Amniotic stem cell (primary cell): ENCODE measurements around the gene TM2D3.

Source experiments
- DNase-seq: peaks from one replicate; lab custom pipeline; 2025; lab: John Stamatoyannopoulos, UW

The TM2D3 gene

GRCh38 chr15:101623367-101624304, 28.5 kb downstream of the TM2D3 start:
- no peak for DNase-seq

GRCh38 chr15:101621961-101622360, 30.2 kb downstream of the TM2D3 start:
- no peak for DNase-seq

DNA sequence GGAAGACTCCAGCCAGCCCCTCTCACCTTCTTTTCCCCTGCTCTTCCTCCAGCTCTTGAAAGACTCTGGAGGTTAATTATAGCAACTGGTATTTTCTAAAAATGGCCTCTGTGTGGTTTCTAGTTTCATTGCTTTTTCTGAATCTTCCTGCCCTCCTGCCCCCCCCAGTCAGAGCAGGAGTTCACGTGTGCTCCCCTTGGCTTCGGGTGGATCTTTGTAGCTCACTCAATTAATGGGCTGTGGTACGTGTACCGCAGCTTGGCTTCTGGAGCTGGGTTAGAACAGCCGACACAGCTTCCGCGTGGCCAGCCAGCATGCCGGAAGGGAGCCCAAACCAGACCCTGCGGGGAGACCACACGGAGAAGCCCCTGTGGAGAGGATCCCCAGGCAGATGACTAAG, 31.5 kb downstream of the TM2D3 start:
- DNase-seq = no peak

DNA sequence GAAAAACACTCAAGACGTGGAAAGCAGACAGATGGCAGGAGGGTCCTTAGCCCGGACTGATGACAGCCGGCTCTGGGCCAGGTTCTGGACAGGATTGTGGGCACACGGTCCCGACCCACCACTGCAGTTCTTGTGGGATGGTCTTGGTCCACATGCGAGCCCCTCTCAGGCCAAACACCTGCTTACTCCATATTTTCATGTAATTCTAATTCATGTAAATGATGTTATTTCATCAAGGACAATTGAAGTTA, 32.6 kb downstream of the TM2D3 start:
- DNase-seq = no peak

DNA sequence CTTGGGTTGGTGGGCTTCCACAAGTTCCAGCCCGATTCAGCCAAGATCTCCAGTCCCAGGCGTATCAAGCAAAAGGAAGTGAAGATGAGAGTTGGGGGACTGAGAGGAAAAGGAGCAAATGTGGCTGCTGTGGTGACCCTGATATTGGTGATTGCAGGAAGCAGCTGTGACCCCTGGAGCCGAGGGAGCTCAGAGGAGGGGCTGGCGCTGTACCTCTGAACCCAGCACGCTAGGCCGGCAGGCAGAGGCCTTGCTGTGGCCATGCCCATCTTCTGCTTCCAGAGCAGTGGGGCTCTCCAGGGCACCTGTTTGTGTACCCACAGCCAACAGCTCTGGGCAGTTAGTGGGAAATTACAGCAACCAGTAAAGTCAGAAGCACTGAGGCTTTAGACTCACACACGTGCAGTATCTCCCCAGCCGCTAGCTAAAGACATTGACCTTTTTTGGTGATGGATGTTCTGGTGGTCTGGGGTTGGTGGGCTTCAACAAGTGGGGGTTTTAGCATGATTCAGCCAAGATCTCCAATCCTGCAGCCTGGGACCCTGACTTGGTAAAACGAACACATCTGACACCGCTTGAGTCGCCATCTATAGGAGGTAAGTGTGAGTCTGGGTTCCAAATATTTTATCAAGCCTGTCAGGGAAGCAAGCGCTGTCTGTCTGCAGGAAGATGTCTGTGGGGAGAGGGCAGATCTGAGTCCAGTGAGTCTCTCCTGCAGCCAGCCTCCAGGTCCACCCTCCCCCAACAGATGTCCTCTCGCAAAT, 33.1 kb downstream of the TM2D3 start:
- no peak for DNase-seq

GRCh38 chr15:101618076-101618475, 34.1 kb downstream of the TM2D3 start:
- no peak for DNase-seq

DNA sequence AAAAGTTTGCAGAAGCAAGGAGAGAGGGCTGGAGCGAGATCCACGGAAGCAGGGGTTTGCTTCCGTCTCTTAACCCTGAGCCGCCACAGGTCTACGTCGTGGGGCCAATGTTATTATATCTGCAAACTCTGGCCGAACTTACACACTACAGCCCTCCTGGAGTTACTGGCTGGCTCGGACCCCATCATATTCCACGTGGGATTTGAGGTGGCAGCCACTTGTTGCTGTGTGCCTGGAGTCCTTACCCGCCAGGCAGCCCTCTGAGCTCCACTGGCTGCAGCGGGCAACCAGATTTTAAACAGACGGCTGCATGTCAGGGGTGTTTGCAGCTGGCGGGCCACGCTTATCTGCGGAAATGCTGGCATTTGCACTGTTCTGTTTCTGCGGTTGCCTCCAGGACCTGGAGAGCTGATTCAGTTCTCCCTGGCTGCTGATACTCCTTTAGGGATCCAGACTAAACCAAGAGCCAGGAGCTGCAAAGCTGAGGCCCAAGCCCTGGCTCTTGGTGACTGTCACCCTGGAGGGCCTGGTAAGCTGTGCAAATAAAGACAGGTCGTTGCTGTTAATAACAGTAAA, 34.7 kb downstream of the TM2D3 start:
- DNase-seq = no peak

- DNase-seq = no peak
Measured at GRCh38 chr15:101615986-101616848, 36.0 kb downstream of the TM2D3 start.

DNA sequence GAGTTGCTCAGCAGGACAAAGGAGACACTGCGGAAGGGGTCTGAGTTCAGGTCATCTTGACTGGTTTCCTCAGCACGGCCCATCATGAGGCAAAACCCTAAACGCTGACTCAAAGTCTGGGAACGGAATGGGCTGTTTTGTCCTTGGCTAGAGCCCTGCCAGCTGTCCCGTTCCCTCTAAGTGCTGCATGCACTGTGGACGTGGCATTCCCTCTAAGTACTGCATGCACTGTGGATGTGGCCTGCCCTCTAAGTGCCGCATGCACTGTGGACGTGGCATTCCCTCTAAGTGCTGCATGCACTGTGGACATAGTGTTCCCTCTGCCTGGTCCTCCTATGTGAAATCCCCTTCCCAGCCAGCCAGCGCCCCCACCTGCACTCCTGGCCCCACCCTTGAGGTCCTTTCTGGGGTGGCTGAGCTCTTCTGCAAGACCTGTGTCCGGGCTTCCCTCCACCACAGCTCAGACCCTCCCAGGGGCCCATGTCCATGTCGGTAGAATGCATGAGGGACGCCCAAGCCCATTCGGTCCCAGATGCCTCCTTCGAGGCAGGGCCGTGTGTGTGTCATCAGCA, 36.7 kb downstream of the TM2D3 start:
- DNase-seq = no peak

DNA sequence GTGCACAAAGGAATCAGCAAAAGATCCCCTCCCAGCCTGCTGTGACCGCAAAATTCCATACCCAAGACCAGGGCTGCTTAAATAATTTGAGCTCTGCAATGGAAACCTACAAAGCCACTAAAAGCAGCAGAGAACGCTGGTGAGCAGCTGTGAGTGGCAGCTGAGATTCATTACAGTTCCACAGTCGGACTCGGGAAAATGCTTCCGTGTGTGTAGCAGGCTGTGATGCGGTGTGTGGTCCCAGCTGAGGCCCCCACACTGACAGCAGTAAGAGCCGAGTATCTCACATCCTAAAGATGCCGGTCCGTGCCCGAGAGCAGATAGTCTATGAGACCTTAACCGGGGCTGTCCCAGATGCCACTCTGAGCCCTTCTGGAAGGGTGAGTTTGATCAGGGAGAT, 37.4 kb downstream of the TM2D3 start:
- no peak for DNase-seq

DNA sequence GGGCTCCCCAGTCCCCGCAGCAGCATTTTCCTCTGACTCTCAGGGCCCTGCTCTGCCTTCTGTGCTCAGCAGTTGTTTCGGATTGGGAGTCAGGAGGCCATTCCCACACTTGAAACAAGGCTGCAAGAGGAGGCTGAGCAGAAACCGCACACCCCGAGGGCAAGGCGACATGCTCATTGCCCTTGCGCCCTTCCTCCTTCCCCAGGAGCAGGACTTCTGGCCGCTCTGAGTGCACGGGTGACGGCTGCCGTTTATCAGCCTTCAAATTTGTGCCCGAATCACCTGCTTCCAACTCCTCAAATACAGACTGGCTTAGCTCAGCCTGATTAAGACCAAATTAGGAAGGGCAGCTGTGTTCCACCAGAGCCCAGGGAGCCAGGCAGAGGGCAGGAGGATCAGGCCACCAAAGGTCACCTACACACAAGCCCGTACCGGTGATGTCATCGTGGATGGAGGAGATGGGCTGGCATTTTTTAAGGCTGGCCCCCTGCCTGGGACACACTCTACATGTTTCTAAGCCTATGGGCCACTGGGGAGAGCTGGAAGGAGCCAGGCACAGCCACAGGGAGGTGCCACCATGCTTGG, 38.1 kb downstream of the TM2D3 start:
- DNase-seq = no peak

- no peak for DNase-seq
Measured at GRCh38 chr15:101613130-101614000, 38.8 kb downstream of the TM2D3 start.

GRCh38 chr15:101612676-101613075, 39.5 kb downstream of the TM2D3 start:
- DNase-seq = no peak

- DNase-seq = no peak
Measured at GRCh38 chr15:101611580-101612299, 40.4 kb downstream of the TM2D3 start.

DNA sequence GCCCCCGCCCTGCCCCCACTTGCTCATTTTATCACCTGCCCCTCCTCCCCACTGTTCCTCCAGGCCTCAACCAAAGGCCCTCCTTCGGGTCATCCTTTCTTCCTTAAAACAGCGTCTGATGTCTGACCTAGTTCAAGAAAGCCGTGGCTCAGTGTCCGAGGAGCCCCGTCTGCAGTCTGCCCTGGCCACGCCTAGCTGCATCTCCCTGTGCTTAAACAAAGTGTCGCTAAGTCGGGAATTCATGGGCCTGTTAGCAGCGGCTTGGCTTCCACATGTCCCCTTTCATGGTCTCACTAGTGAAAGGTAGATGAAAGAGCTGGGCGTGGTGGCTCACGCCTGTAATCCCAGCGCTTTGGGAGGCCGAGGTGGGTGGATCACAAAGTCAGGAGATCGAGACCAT, 41.2 kb downstream of the TM2D3 start:
- DNase-seq = no peak

DNA sequence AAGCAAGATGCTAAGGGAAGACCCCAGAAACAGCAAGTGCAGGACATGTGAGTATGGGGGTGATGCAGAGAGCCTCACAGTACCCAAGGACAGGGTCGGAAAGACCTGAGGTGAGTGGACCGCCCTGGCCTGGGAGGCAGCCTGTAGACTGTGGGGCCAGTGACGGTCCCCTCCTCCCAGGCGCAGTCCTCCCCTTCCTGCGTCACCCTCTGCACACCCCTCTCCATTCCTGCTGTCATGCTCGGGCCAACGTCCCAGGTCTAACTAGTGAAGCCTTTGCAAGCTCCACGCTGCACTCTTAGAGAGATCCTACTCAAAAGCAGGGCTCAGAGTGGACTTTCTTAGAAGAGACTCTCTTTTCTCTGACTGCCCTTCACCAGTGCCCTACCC, 41.6 kb downstream of the TM2D3 start:
- DNase-seq = no peak

GRCh38 chr15:101609742-101610610, 42.2 kb downstream of the TM2D3 start:
- DNase-seq = no peak

GRCh38 chr15:101608201-101608600, 44.0 kb downstream of the TM2D3 start:
- DNase-seq = no peak

- no peak for DNase-seq
Measured at GRCh38 chr15:101607108-101607507, 45.1 kb downstream of the TM2D3 start.
